Neural cell (in vitro differentiated cells): ENCODE measurements around the gene STAT3. TPM values are rescaled to one million over a fixed set of nuclear protein-coding genes. Genes with fewer than 3 reads are reported as not detected.
A peak's percentile ranks its signal among the peaks of the same experiment; 100 is the strongest.

Experiments
- H2AFZ ChIP-seq: fragments of 200-600, 300-800 bp; sonication (generic), shearing (Covaris generic); 2 replicates; pipeline ENCODE4 v1.6.0; 2014; ENCODE audit warnings: low read depth, mild to moderate bottlenecking, antibody characterized with exemption, low read length, moderate library complexity
- H3F3A ChIP-seq: fragments of 200-600 bp; shearing (Covaris generic); 2 replicates; pipeline ENCODE4 v1.6.1; 2016; ENCODE audit warnings: mild to moderate bottlenecking, moderate library complexity, mixed read lengths, antibody characterized with exemption, low read length; ENCODE audit not compliant: insufficient read depth, poor library complexity, severe bottlenecking
- H3K27ac ChIP-seq: fragments of 200-600, 300-800 bp; sonication (generic), shearing (Covaris generic); 2 replicates; pipeline ENCODE4 v1.5.1; 2014; ENCODE audit warnings: mild to moderate bottlenecking, low read length, moderate library complexity
- H3K27me3 ChIP-seq: fragments of 300-800, 200-600 bp; sonication (generic), shearing (Covaris generic); 2 replicates; pipeline ENCODE4 v1.6.0; 2014; ENCODE audit warnings: mild to moderate bottlenecking, low read depth, low read length, moderate library complexity; ENCODE audit not compliant: insufficient read depth
- H3K36me3 ChIP-seq: fragments of 300-800, 200-600 bp; sonication (generic), shearing (Covaris generic); 2 replicates; pipeline ENCODE4 v1.5.1; 2014; ENCODE audit warnings: mild to moderate bottlenecking, antibody characterized with exemption, low read length, moderate library complexity; ENCODE audit not compliant: insufficient read depth
- H3K4me2 ChIP-seq: fragments of 300-800, 200-600 bp; sonication (generic), shearing (Covaris generic); 2 replicates; pipeline ENCODE4 v1.6.0; 2014; ENCODE audit warnings: mild to moderate bottlenecking, low read length
- H3K4me3 ChIP-seq: fragments of 300-800, 200-600 bp; sonication (generic), shearing (Covaris generic); 2 replicates; pipeline ENCODE4 v1.5.1; 2014; ENCODE audit warnings: mild to moderate bottlenecking, low read length, moderate library complexity
- H3K79me2 ChIP-seq: fragments of 200-600 bp; shearing (Covaris generic); replicated peaks from 2 replicates; pipeline ENCODE4 v1.6.0; 2014; ENCODE audit warnings: mild to moderate bottlenecking, low read length, moderate library complexity; ENCODE audit not compliant: insufficient read depth
- H3K9ac ChIP-seq: fragments of 300-800, 200-600 bp; sonication (generic), shearing (Covaris generic); 2 replicates; pipeline ENCODE4 v1.6.1; 2016; ENCODE audit warnings: mild to moderate bottlenecking, low read length, mixed read lengths
- H3K9me2 ChIP-seq: fragments of 200-600 bp; shearing (Covaris generic); 2 replicates; pipeline ENCODE4 v1.6.1; 2016; ENCODE audit warnings: mild to moderate bottlenecking, low read length, mixed read lengths; ENCODE audit not compliant: insufficient read depth
- H3K9me3 ChIP-seq: fragments of 200-600, 300-800 bp; sonication (generic), shearing (Covaris generic); 2 replicates; pipeline ENCODE4 v1.6.1; 2016; ENCODE audit warnings: mild to moderate bottlenecking, mixed run types, low read length, moderate library complexity, mixed read lengths
- H4K20me1 ChIP-seq: fragments of 200-600 bp; shearing (Covaris generic); 2 replicates; pipeline ENCODE4 v1.6.1; 2016; ENCODE audit warnings: mild to moderate bottlenecking, mixed run types; ENCODE audit not compliant: insufficient read depth
- EP300 ChIP-seq: fragments of 450-650 bp; conservative IDR thresholded peaks from 2 replicates; pipeline ENCODE4 v1.6.1; 2014; ENCODE audit warnings: antibody characterized with exemption, mild to moderate bottlenecking, moderate library complexity; ENCODE audit not compliant: poor library complexity, severe bottlenecking
- EZH2 ChIP-seq: fragments of 200-600, 300-800 bp; shearing (Covaris generic), sonication (generic); IDR thresholded peaks from 2 replicates; pipeline ENCODE4 v1.6.1; 2014; ENCODE audit warnings: antibody characterized with exemption, low read length, borderline replicate concordance, mild to moderate bottlenecking; ENCODE audit not compliant: insufficient read depth, poor library complexity, severe bottlenecking
- MXI1 ChIP-seq: fragments of 450-650 bp; conservative IDR thresholded peaks from 2 replicates; pipeline ENCODE4 v1.6.1; 2014; ENCODE audit warnings: antibody characterized with exemption, mild to moderate bottlenecking; ENCODE audit not compliant: poor library complexity, severe bottlenecking
- POLR2AphosphoS5 ChIP-seq: IDR thresholded peaks from 2 replicates; pipeline ENCODE4 v1.6.1; 2012
- RAD21 ChIP-seq: fragments of 450-650 bp; conservative IDR thresholded peaks from 2 replicates; pipeline ENCODE4 v1.6.1; 2014; ENCODE audit warnings: antibody characterized with exemption, mild to moderate bottlenecking, moderate library complexity
- SMC3 ChIP-seq: fragments of 450-650 bp; conservative IDR thresholded peaks from 2 replicates; pipeline ENCODE4 v1.6.1; 2014; ENCODE audit warnings: antibody characterized with exemption, mild to moderate bottlenecking, moderate library complexity; ENCODE audit not compliant: poor library complexity
- TAF1 ChIP-seq: IDR thresholded peaks from 2 replicates; pipeline ENCODE4 v1.6.1; 2012; ENCODE audit warnings: low read depth
- polyA plus RNA-seq: library from polyadenylated mRNA; depleted of rRNA; stranded (reverse); fragments of >200 nt; gene quantifications from 2 replicates; pipeline ENCODE4 v1.2.3, GENCODE V29; 2014
- TF ChIP-seq, protein P1 (sequence below): IDR thresholded peaks from 2 replicates; pipeline ENCODE4 v1.6.1; 2012; ENCODE audit warnings: borderline replicate concordance
- TF ChIP-seq, protein P2 (sequence below): fragments of 450-650 bp; IDR thresholded peaks from 2 replicates; pipeline ENCODE4 v1.5.1; 2014; ENCODE audit warnings: antibody characterized with exemption, mild to moderate bottlenecking, moderate library complexity; ENCODE audit not compliant: poor library complexity, severe bottlenecking

The STAT3 gene
- polyA plus RNA-seq, 1 donor from 2014 or later = 24.2 TPM

DNA sequence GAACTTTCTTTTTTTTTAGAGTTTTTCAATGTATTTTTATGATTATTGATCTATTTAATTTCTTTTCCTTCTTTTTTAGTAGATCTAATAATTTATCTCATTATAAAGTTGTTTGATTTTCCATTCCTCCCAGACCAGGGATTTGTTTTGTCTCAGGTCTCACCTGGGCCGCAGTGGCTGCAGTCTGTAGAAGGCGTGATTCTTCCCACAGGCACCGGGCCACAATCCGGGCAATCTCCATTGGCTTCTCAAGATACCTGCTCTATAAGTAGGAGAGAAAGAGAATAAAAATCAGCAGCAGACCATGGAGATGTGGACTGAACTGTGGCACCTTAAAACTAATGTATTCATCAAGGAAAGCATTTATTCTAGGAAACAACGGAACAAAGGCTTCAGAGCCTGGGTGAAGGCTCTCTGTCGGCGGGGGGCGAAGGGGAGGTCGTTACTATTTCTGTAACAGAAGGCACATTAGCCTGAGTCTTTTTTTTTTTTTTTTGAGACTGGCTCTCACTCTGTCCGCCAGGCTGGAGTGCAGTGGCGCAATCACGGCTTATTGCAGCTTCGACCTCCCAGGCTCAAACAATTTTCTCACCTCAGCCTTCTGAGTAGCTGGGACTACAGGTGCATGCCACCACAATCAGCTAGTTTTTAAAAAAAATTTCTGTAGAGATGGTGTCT, 42.7 kb downstream of the STAT3 start:
- no peaks in the 10 kb centered on the region for H3F3A ChIP-seq
- H3K4me3 ChIP-seq = no peak overlapping the region
- H3K9me3 ChIP-seq = no peaks in the 10 kb centered on the region
- H3K27ac ChIP-seq = peak overlapping the region; percentile 64
- H3K9me2 ChIP-seq = no peaks in the 10 kb centered on the region
- no peaks in the 10 kb centered on the region for H3K79me2 ChIP-seq
- no peaks in the 10 kb centered on the region for H3K27me3 ChIP-seq
- no peak overlapping the region for H2AFZ ChIP-seq
- peaks cover 3% of the 10 kb centered on the region for H3K36me3 ChIP-seq
- no peak overlapping the region for H3K4me2 ChIP-seq
- no peak for TF ChIP-seq POLR2AphosphoS5
- no peak overlapping the region for H3K9ac ChIP-seq
- no peaks in the 10 kb centered on the region for H4K20me1 ChIP-seq

DNA sequence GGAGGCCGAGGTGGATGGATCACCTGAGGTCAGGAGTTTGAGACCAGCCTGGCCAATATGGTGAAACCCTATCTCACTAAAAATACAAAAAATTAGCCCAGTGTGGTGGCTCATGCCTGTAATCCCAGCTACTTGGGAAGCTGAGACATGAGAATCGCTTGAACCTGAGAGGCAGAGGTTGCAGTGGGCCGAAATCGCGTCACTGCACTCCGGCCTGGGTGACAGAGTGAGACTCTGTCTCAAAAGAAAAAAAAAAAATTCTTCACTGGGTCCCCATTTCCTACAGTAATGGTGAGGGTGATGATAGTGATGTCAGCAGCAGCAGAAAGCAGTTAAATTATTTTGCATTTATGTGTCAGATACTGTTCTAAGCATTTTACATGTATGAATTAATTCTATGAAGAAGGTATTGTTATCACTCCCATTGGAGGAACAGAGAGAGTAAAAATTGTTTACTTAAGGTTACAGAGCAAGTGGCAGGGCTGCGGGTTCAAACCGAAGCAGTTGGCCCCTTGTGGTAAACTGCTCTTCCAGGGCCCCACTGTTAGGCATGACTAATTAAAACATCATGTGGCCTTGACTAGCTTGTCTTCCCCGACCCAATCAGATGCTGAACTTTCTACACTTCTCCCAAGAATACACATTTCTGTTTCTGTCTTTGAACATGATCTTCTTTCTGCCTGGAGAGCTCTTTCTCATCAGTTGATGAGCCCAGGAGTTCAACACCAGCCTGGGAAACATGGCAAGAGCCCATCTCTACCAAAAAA, 45.8 kb downstream of the STAT3 start:
- H3K9me2 ChIP-seq = no peaks in the 10 kb centered on the region
- TF ChIP-seq MXI1 = no peak
- TF ChIP-seq POLR2AphosphoS5 = no peak
- no peak for TF ChIP-seq SMC3
- no peak for TF ChIP-seq EP300
- TF ChIP-seq TAF1 = no peak
- TF ChIP-seq, protein P1, sequence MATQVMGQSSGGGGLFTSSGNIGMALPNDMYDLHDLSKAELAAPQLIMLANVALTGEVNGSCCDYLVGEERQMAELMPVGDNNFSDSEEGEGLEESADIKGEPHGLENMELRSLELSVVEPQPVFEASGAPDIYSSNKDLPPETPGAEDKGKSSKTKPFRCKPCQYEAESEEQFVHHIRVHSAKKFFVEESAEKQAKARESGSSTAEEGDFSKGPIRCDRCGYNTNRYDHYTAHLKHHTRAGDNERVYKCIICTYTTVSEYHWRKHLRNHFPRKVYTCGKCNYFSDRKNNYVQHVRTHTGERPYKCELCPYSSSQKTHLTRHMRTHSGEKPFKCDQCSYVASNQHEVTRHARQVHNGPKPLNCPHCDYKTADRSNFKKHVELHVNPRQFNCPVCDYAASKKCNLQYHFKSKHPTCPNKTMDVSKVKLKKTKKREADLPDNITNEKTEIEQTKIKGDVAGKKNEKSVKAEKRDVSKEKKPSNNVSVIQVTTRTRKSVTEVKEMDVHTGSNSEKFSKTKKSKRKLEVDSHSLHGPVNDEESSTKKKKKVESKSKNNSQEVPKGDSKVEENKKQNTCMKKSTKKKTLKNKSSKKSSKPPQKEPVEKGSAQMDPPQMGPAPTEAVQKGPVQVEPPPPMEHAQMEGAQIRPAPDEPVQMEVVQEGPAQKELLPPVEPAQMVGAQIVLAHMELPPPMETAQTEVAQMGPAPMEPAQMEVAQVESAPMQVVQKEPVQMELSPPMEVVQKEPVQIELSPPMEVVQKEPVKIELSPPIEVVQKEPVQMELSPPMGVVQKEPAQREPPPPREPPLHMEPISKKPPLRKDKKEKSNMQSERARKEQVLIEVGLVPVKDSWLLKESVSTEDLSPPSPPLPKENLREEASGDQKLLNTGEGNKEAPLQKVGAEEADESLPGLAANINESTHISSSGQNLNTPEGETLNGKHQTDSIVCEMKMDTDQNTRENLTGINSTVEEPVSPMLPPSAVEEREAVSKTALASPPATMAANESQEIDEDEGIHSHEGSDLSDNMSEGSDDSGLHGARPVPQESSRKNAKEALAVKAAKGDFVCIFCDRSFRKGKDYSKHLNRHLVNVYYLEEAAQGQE = no peak
- TF ChIP-seq EZH2 = no peak
- no peak for TF ChIP-seq RAD21
- TF ChIP-seq, protein P2, sequence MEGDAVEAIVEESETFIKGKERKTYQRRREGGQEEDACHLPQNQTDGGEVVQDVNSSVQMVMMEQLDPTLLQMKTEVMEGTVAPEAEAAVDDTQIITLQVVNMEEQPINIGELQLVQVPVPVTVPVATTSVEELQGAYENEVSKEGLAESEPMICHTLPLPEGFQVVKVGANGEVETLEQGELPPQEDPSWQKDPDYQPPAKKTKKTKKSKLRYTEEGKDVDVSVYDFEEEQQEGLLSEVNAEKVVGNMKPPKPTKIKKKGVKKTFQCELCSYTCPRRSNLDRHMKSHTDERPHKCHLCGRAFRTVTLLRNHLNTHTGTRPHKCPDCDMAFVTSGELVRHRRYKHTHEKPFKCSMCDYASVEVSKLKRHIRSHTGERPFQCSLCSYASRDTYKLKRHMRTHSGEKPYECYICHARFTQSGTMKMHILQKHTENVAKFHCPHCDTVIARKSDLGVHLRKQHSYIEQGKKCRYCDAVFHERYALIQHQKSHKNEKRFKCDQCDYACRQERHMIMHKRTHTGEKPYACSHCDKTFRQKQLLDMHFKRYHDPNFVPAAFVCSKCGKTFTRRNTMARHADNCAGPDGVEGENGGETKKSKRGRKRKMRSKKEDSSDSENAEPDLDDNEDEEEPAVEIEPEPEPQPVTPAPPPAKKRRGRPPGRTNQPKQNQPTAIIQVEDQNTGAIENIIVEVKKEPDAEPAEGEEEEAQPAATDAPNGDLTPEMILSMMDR = no peak

More for the DNA sequence above, 45.8 kb downstream of the STAT3 start:
- Histone ChIP-seq H3K27ac (no peak overlapping the region), H3K27me3 (no peaks in the 10 kb centered on the region), H3K4me3 (no peak overlapping the region), H2AFZ (no peak overlapping the region), H3K79me2 (no peaks in the 10 kb centered on the region), H3K9me3 (no peaks in the 10 kb centered on the region), H4K20me1 (no peaks in the 10 kb centered on the region), H3K4me2 (no peak overlapping the region), H3K9ac (no peak overlapping the region), H3F3A (no peaks in the 10 kb centered on the region), H3K36me3 (peaks cover 3% of the 10 kb centered on the region)
